Measurements from ENCODE around the gene ENHO.

ENHO gene

DNA sequence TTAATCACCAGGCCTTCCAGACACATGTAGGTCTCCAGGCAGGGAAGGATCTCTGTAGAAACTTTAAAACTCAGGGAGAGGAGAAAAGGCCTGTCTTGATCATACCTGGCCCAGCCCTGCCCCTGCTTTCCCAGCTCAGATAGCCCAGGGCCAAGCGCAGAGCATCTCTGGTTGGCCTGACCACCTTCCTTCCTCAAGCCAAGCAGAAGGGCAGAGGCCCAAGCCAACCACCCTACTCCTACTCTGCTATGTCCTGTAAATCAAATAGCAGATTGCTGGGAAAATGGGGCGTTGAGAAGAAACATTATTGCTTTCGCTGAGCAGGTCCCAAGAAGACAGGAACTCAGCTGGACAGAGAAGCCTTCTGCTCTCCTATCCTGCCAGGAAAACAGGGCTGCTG is 14.3 kb downstream of the ENHO start:
- in situ Hi-C loops (cut with MboI; ENCODE audit: low sequenced_read_pairs): no loop called here

DNA sequence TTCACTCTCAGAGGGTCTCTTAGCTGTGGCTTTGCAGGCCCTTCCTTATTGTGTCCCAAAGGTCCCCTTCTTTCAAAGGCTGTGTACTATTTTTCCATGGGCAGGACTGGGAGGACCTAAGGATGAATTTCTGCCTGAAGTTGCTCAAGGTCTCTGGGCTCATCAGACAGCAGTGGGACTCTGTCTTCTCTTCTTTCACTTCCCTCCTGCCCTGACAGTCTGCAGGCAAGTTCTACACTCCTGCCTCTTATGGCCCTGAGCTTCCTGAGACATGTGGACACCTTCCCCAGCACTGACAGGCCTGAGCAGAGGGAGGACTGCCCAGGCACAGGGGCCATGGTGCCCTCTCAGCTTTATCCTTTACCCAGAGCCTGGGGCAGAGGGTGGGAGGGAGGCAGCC is 14.8 kb downstream of the ENHO start:
- in situ Hi-C loops (cut with MboI; ENCODE audit: low sequenced_read_pairs): no loop called here

- in situ Hi-C loops (cut with MboI; ENCODE audit: low sequenced_read_pairs): no loop called here
Observed at GRCh38 chr9:34507556-34507955, 15.2 kb downstream of the ENHO start.

DNA sequence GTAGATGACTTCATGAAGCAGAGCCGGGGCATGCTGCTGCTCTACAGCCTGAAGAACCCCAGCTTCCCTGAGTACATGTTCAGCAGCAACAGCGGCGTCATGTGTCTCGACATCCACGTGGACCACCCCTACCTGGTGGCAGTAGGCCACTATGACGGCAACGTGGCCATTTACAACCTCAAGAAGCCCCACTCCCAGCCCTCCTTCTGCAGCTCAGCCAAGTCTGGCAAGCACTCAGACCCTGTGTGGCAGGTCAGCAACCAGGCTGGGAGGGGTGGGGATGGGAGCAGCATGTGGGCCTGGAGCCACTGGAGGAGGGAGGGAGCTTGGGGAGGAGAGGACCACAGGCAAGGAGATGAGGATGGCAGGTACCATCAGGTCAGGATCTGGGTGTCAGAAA is 16.2 kb downstream of the ENHO start:
- in situ Hi-C loops (cut with MboI; ENCODE audit: low sequenced_read_pairs): no loop called here

- in situ Hi-C loops (cut with MboI; ENCODE audit: low sequenced_read_pairs): no loop called here
Observed at GRCh38 chr9:34505370-34506120, 17.2 kb downstream of the ENHO start.

GRCh38 chr9:34503406-34503805 is 19.4 kb downstream of the ENHO start:
- in situ Hi-C loops (cut with MboI; ENCODE audit: low sequenced_read_pairs): no loop called here

GRCh38 chr9:34502891-34503290 is 19.9 kb downstream of the ENHO start:
- in situ Hi-C loops (cut with MboI; ENCODE audit: low sequenced_read_pairs): no loop called here

DNA sequence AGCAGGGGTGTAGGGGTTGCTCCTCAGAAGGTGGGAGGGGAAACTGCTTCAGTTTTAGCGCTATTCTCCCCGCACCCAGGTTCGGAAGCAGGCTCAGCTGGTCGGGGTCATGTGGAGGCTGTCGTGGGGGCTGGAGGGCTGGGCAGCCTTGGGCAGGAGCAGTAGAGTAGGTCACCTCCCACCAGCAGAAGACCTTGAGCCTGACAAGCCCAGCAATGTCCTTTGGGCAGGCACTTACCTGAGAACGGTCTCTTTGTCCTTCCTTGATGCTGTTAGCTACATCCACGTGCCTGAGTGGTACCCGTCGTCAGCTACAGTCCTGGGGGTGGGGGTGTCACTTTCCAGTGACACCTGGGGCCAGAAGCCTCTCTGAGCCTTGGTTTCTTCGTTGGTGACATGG is 20.3 kb downstream of the ENHO start:
- in situ Hi-C loops (cut with MboI; ENCODE audit: low sequenced_read_pairs): no loop called here

DNA sequence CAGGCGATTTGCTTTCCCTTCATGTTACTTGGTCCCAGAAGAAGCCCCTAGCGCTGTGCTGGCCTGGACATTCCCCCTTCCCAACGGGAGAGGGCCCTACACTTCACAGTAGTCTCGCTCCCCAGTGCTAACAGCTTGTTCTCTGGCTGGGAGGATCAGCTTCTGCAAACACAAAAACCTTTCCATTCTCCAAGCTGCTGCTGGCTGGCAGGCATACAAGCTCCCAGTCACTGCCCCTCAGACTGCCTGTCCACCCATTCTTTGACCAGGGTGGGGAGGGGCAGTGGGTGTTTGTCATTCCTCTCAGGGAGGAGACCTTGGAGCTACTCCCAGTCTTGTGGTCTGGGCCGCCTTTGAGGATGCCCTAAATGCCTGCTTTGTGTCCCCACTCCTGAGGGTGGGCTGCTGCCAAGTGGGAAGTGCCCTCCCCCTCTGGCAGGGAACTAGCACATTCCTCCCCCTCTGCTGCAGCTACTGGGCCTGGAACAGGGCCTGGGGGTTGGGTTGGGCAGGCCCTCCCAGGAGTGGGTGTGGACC is 20.8 kb downstream of the ENHO start:
- in situ Hi-C loops (cut with MboI; ENCODE audit: low sequenced_read_pairs): no loop called here

DNA sequence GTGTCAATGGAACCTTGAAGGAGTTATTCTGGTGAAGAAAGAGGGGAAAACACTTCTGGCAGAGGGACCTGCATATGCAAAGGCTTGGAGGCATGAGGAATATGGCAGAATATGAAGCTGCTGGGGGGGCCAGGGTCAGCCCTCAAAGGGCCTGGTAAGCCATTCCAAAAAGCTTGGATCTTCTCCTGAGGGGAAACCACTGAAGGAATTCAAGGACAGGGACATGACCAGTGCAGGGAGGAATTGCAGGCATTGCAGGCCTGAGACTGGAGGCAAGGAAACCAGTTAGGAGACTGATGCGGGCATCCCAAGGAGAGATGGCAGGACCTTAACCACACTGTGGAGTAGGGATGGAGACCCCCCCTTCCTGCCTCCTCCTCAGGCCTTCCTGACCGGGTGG is 21.4 kb downstream of the ENHO start:
- in situ Hi-C loops (cut with MboI; ENCODE audit: low sequenced_read_pairs): no loop called here

- in situ Hi-C loops (cut with MboI; ENCODE audit: low sequenced_read_pairs): no loop called here
Observed at GRCh38 chr9:34500623-34501267, 22.0 kb downstream of the ENHO start.

- in situ Hi-C loops (cut with MboI; ENCODE audit: low sequenced_read_pairs): loop anchor here (10.0 kb wide), 1 partner anchor 54 kb away; no protein-coding TSS in a partner anchor
Observed at GRCh38 chr9:34499076-34499475, 23.7 kb downstream of the ENHO start.

- in situ Hi-C loops (cut with MboI; ENCODE audit: low sequenced_read_pairs): loop anchor here (10.0 kb wide), 1 partner anchor 54 kb away; no protein-coding TSS in a partner anchor
Observed at GRCh38 chr9:34498553-34498952, 24.2 kb downstream of the ENHO start.

- in situ Hi-C loops (cut with MboI; ENCODE audit: low sequenced_read_pairs): loop anchor here (10.0 kb wide), 1 partner anchor 51 kb away; no protein-coding TSS in a partner anchor
Observed at GRCh38 chr9:34496149-34496712, 26.6 kb downstream of the ENHO start.

- in situ Hi-C loops (cut with MboI; ENCODE audit: low sequenced_read_pairs): loop anchor here (10.0 kb wide), 1 partner anchor 49 kb away; no protein-coding TSS in a partner anchor
Observed at GRCh38 chr9:34493972-34494535, 28.7 kb downstream of the ENHO start.

DNA sequence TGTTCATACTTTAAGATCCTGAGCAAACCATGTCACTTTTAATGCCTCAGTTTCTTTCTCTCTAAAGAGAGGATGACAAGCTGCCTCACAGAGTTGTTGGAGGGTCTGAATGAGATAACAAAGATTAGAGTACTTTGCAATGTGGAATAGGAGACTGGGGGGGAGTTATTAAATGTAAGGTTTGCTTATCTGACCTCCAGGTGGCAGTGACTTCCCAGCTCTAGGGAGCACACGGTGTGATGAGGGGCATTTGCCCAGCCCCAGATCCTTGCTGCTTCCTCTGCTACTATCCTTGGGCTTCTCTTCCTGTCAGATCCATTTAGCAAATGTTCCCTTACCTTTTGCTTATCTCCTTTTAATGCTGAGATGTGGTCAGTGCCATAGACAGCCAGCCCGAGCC is 30.7 kb downstream of the ENHO start:
- in situ Hi-C loops (cut with MboI; ENCODE audit: low sequenced_read_pairs): loop anchor here (10.0 kb wide), 1 partner anchor 47 kb away; no protein-coding TSS in a partner anchor

GRCh38 chr9:34491596-34491995 is 31.2 kb downstream of the ENHO start:
- in situ Hi-C loops (cut with MboI; ENCODE audit: low sequenced_read_pairs): loop anchor here (10.0 kb wide), 1 partner anchor 47 kb away; no protein-coding TSS in a partner anchor

- in situ Hi-C loops (cut with MboI; ENCODE audit: low sequenced_read_pairs): loop anchor here (10.0 kb wide), 1 partner anchor 46 kb away; no protein-coding TSS in a partner anchor
Observed at GRCh38 chr9:34490760-34491159, 32.0 kb downstream of the ENHO start.

DNA sequence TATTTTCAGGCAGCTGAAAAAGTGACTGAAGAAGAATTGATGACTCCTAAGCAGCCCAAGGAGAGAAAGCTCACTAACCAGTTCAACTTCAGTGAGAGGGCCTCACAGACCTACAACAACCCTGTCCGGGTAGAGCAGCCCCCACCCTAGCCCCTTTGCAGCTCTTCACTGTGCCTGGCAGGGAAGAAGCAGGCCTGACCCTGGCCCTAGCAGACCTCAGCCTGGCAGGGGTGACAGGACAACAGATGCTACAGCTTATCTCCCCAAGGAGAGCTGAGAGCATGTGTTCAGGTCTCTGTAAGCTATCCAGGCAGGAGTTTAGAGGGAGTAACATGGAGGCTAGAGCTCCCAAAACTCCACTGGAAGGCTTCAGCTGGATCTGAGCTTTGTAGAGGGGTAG is 32.4 kb downstream of the ENHO start:
- in situ Hi-C loops (cut with MboI; ENCODE audit: low sequenced_read_pairs): loop anchor here (10.0 kb wide), 1 partner anchor 46 kb away; no protein-coding TSS in a partner anchor

DNA sequence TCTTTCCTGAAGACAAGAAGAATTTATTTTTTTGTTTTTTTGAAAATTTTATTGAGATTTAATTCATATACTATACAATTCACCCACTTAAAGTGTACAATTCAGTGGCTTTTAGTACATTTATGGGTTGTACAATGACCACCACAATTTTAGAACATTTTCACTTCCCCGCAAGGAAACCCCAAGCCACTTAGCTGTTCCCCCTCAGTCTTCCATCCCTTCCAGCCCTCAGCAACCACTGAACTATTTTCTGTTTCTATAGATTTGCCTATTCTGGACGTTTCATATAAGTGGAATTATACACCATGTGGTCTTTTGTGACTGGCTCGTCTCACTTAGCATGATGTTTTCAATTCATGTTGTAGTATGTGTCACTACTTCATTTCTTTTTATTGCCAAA is 36.2 kb downstream of the ENHO start:
- in situ Hi-C loops (cut with MboI; ENCODE audit: low sequenced_read_pairs): no loop called here

GRCh38 chr9:34485822-34486221 is 37.0 kb downstream of the ENHO start:
- in situ Hi-C loops (cut with MboI; ENCODE audit: low sequenced_read_pairs): no loop called here

Data from HL-60/S4 treated with phorbol 12-myristate 13-acetate at 8.2 ng/mL for 4 days and 3 days (cell line).